ENCODE data around the gene PPFIA2. TPM values are rescaled to one million over a fixed set of nuclear protein-coding genes. Genes with fewer than 3 reads are reported as not detected.

The PPFIA2 gene
- polyA plus RNA-seq, 3 donors: not detected

DNA sequence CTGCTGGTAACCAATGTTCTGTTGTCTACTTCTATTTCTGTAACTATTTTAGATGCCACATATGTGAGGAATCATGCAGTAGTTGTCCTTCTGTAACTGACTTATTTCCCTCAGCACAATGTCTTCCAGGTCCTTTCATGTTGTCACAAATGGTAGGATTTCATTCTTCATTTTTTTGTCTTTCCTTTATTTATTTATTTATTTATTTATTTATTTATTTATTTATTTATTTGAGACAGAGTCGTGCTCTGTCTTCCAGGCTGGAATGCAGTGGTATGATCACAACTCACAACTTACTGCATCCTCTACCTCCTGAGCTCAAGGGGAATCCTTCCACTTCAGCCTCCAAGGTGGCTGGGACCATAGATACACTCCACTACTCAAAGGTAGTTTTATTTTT lies 288.2 kb downstream of the PPFIA2 start:
- intact Hi-C loops (cut with micrococcal nuclease): no loop called here
- no peaks in the 10 kb centered on the region for H3K27me3 Mint-ChIP-seq (ENCODE audit: low read depth in 3 of 3)
- TF ChIP-seq, protein P1, sequence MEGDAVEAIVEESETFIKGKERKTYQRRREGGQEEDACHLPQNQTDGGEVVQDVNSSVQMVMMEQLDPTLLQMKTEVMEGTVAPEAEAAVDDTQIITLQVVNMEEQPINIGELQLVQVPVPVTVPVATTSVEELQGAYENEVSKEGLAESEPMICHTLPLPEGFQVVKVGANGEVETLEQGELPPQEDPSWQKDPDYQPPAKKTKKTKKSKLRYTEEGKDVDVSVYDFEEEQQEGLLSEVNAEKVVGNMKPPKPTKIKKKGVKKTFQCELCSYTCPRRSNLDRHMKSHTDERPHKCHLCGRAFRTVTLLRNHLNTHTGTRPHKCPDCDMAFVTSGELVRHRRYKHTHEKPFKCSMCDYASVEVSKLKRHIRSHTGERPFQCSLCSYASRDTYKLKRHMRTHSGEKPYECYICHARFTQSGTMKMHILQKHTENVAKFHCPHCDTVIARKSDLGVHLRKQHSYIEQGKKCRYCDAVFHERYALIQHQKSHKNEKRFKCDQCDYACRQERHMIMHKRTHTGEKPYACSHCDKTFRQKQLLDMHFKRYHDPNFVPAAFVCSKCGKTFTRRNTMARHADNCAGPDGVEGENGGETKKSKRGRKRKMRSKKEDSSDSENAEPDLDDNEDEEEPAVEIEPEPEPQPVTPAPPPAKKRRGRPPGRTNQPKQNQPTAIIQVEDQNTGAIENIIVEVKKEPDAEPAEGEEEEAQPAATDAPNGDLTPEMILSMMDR (IDR thresholded peaks at IDR 0.05): no peak

DNA sequence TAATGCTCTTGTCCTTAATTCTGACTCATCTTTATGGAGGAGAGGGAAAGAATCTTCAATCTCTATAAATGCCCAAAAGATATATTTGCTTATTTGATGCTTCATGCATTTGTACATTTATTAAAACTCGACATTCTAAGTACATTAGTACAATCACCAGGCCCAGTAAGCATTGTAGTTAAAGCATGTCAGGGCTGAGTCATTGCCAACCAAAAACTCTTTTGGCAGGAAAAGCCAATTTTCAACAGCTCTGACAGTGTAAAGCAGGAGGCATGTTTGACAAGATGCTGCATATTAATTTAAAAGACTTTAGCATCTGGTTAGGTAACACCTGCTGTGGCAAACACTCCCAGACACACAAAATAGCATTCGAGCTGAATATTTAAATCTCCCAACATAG lies 290.9 kb downstream of the PPFIA2 start:
- Histone ChIP-seq H3K9me3 (replicated peaks in 1 of 2; ENCODE audit: control insufficient read depth in 1 of 2, insufficient read depth in 1 of 2, low read length in 2 of 2) (no peaks in the 10 kb centered on the region), H3K27me3 (ENCODE audit: control insufficient read depth in 2 of 2, insufficient read depth in 2 of 2, low read length in 2 of 2) (no peaks in the 10 kb centered on the region), H3K79me2 (ENCODE audit: insufficient read depth, low read length) (no peaks in the 10 kb centered on the region), H3K4me1 (ENCODE audit: control insufficient read depth in 1 of 2, insufficient read depth in 2 of 2, low read length in 2 of 2) (no peaks in the 10 kb centered on the region), H3K36me3 (replicated peaks in 1 of 2; ENCODE audit: control insufficient read depth in 1 of 2, insufficient read depth in 2 of 2, low read length in 2 of 2) (no peaks in the 10 kb centered on the region), H3K4me3 (replicated peaks in 1 of 3; ENCODE audit: low read depth in 2 of 3, low read length in 3 of 3) (no peak overlapping the region), H3K4me2 (replicated peaks; ENCODE audit: extremely low read depth, low read length, poor library complexity, severe bottlenecking) (no peak overlapping the region), H3K27ac (ENCODE audit: low read depth in 1 of 2, low read length in 2 of 2) (no peak overlapping the region), H4K20me1 (ENCODE audit: insufficient read depth, low read length) (no peaks in the 10 kb centered on the region), H2AFZ (ENCODE audit: insufficient read depth, low read depth, low read length, poor library complexity, severe bottlenecking) (no peak overlapping the region), H3K9ac (ENCODE audit: insufficient read depth, low read length, poor library complexity, severe bottlenecking) (no peak overlapping the region)
- Mint-ChIP-seq H3K4me1 (no peaks in the 10 kb centered on the region), H3K9me3 (no peaks in the 10 kb centered on the region), H3K4me3 (no peak overlapping the region), H3K27ac (no peak overlapping the region), H3K36me3 (no peaks in the 10 kb centered on the region), H3K27me3 (ENCODE audit: low read depth in 3 of 3) (no peaks in the 10 kb centered on the region)
- TF ChIP-seq, protein P1 (IDR thresholded peaks at IDR 0.05): no peak
- WGBS (ENCODE audit: insufficient coverage): no CpG with 5 or more reads among the region's 2 CpGs
- intact Hi-C loops (cut with micrococcal nuclease): no loop called here
- DNase-seq: no peak

More for the DNA sequence above, 288.2 kb downstream of the PPFIA2 start:
- H3K79me2 ChIP-seq (ENCODE audit: insufficient read depth, low read length): no peaks in the 10 kb centered on the region
- H3K4me3 ChIP-seq (replicated peaks in 1 of 3; ENCODE audit: low read depth in 2 of 3, low read length in 3 of 3): no peak overlapping the region
- Mint-ChIP-seq H3K9me3 (peaks cover 0 to 3% (median 0%) of the 10 kb centered on the region in 7 donors), H3K4me1 (no peaks in the 10 kb centered on the region), H3K27ac (no peak overlapping the region), H3K4me3 (no peak overlapping the region), H3K36me3 (no peaks in the 10 kb centered on the region)
- WGBS (ENCODE audit: insufficient coverage): no CpG with 5 or more reads among the region's 1 CpG
- no peak for DNase-seq
- H2AFZ ChIP-seq (ENCODE audit: insufficient read depth, low read depth, low read length, poor library complexity, severe bottlenecking): no peak overlapping the region
- H4K20me1 ChIP-seq (ENCODE audit: insufficient read depth, low read length): no peaks in the 10 kb centered on the region
- no peak overlapping the region for H3K27ac ChIP-seq (ENCODE audit: low read depth in 1 of 2, low read length in 2 of 2)
- H3K4me1 ChIP-seq (ENCODE audit: control insufficient read depth in 1 of 2, insufficient read depth in 2 of 2, low read length in 2 of 2): no peaks in the 10 kb centered on the region
- H3K9me3 ChIP-seq (replicated peaks in 1 of 2; ENCODE audit: control insufficient read depth in 1 of 2, insufficient read depth in 1 of 2, low read length in 2 of 2): no peaks in the 10 kb centered on the region
- H3K9ac ChIP-seq (ENCODE audit: insufficient read depth, low read length, poor library complexity, severe bottlenecking): no peak overlapping the region
- no peak overlapping the region for H3K4me2 ChIP-seq (replicated peaks; ENCODE audit: extremely low read depth, low read length, poor library complexity, severe bottlenecking)
- H3K27me3 ChIP-seq (ENCODE audit: control insufficient read depth in 2 of 2, insufficient read depth in 2 of 2, low read length in 2 of 2): no peaks in the 10 kb centered on the region
- H3K36me3 ChIP-seq (replicated peaks in 1 of 2; ENCODE audit: control insufficient read depth in 1 of 2, insufficient read depth in 2 of 2, low read length in 2 of 2): no peaks in the 10 kb centered on the region

Measured in CD14-positive monocyte (primary cell).